Stimulated activated CD4-positive, alpha-beta T cell treated with anti-CD3 and anti-CD28 coated beads, Interleukin-2, amount 100 ng/mL, for 4 hours (primary cell): ENCODE measurements around the gene PRIMA1.

Experiments
- DNase-seq: peaks from one replicate; pipeline ENCODE4 v3.0.0-alpha.2; 2020; ENCODE audit warnings: low read depth

The PRIMA1 gene

GRCh38 chr14:93794756-93795155, 6.5 kb upstream of the PRIMA1 start:
- no peak for DNase-seq

- DNase-seq = no peak
These were observed 5.5 kb upstream of the PRIMA1 start for GRCh38 chr14:93793555-93794324.

GRCh38 chr14:93792391-93792790, 4.1 kb upstream of the PRIMA1 start:
- DNase-seq = no peak

GRCh38 chr14:93790966-93791365, 2.7 kb upstream of the PRIMA1 start:
- DNase-seq = no peak

- no peak for DNase-seq
These were observed 1.2 kb upstream of the PRIMA1 start for GRCh38 chr14:93789228-93790130.

GRCh38 chr14:93788543-93789227, 400 bp upstream of the PRIMA1 start:
- no peak for DNase-seq

GRCh38 chr14:93787465-93788292, 606 bp downstream of the PRIMA1 start:
- DNase-seq = no peak

GRCh38 chr14:93785423-93785822, 2.9 kb downstream of the PRIMA1 start:
- DNase-seq = no peak

GRCh38 chr14:93784878-93785277, 3.4 kb downstream of the PRIMA1 start:
- DNase-seq = no peak

GRCh38 chr14:93780813-93781400, 7.4 kb downstream of the PRIMA1 start:
- no peak for DNase-seq

GRCh38 chr14:93778856-93779629, 9.2 kb downstream of the PRIMA1 start:
- no peak for DNase-seq

- no peak for DNase-seq
These were observed 9.8 kb downstream of the PRIMA1 start for GRCh38 chr14:93778453-93778852.

GRCh38 chr14:93775744-93776143, 12.5 kb downstream of the PRIMA1 start:
- no peak for DNase-seq

GRCh38 chr14:93775158-93775557, 13.1 kb downstream of the PRIMA1 start:
- no peak for DNase-seq

GRCh38 chr14:93772263-93772662, 16.0 kb downstream of the PRIMA1 start:
- no peak for DNase-seq

- no peak for DNase-seq
These were observed 22.3 kb downstream of the PRIMA1 start for GRCh38 chr14:93765970-93766369.

- DNase-seq = no peak
These were observed 23.1 kb downstream of the PRIMA1 start for GRCh38 chr14:93765155-93765554.

- no peak for DNase-seq
These were observed 24.1 kb downstream of the PRIMA1 start for GRCh38 chr14:93764211-93764659.

GRCh38 chr14:93759719-93760307, 28.5 kb downstream of the PRIMA1 start:
- no peak for DNase-seq

GRCh38 chr14:93757206-93757605, 31.1 kb downstream of the PRIMA1 start:
- no peak for DNase-seq
